Breast epithelium (tissue), 3 donors: Measurements from ENCODE around the gene TBC1D14.

ENCODE experiments used
- CTCF ChIP-seq, 3 donors: fragments of 450-650 bp; IDR thresholded peaks; one replicate each; pipeline ENCODE4 v1.5.1; 2016 to 2017; ENCODE audit warnings: antibody characterized with exemption in 3 of 3, mild to moderate bottlenecking in 3 of 3, moderate library complexity in 3 of 3
- POLR2A ChIP-seq: fragments of 450-650 bp; IDR thresholded peaks from one replicate; pipeline ENCODE4 v1.6.1; 2016; ENCODE audit warnings: antibody characterized with exemption, mild to moderate bottlenecking, moderate library complexity
- POLR2AphosphoS5 ChIP-seq, 3 donors: sonication (generic); formaldehyde crosslinking; IDR thresholded peaks; one replicate each; pipeline ENCODE4 v1.6.1; 2017; ENCODE audit warnings: antibody characterized with exemption in 3 of 3

GRCh38 chr4:6991771-6992557 is 82.3 kb downstream of the TBC1D14 start:
- TF ChIP-seq POLR2A (no peak), POLR2AphosphoS5 (IDR thresholded peaks at IDR 0.05) (no peak), CTCF (IDR thresholded peaks at IDR 0.05) (no peak)
